Measurements from ENCODE around the gene PROCA1.

DNA sequence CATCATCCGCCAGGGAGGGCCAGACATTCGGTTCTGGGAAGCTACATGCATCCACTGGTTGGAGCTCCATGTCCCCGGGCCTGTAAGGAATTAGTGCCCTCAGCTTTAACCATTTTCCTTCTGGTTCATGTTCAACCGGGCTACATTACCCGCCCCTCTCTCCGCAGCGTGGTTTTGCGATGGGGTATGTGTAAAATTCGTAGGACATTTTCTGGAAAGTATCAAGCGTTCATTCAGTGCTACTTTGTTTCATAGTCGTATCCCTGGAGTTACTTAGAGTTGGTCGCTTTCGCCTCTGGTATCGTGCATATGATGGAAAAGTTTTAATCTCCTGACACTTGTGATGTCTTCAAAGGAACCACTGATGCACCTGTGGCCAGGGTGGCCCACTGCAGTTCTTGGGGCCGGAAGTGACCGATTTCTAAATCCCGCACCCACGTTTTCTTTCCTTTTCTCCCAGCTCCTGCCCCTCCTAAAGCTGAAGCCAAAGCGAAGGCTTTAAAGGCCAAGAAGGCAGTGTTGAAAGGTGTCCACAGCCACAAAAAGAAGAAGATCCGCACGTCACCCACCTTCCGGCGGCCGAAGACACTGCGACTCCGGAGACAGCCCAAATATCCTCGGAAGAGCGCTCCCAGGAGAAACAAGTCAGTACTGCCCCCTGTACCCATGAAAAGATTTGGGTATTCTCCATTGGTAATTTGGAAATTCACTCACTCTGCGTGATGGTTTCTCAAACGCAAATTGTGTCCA is 8.7 kb upstream of the PROCA1 start:
- TF ChIP-seq, protein P1, sequence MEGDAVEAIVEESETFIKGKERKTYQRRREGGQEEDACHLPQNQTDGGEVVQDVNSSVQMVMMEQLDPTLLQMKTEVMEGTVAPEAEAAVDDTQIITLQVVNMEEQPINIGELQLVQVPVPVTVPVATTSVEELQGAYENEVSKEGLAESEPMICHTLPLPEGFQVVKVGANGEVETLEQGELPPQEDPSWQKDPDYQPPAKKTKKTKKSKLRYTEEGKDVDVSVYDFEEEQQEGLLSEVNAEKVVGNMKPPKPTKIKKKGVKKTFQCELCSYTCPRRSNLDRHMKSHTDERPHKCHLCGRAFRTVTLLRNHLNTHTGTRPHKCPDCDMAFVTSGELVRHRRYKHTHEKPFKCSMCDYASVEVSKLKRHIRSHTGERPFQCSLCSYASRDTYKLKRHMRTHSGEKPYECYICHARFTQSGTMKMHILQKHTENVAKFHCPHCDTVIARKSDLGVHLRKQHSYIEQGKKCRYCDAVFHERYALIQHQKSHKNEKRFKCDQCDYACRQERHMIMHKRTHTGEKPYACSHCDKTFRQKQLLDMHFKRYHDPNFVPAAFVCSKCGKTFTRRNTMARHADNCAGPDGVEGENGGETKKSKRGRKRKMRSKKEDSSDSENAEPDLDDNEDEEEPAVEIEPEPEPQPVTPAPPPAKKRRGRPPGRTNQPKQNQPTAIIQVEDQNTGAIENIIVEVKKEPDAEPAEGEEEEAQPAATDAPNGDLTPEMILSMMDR (IDR thresholded peaks at IDR 0.05; ENCODE audit: poor library complexity), result peak; percentile 19
- no peak for TF ChIP-seq EZH2phosphoT487 (IDR thresholded peaks at IDR 0.05; ENCODE audit: low read depth, severe bottlenecking, unreplicated experiment)

All from hepatocyte (in vitro differentiated cells).